HG03457 (cell line): ENCODE measurements around the gene ZNF367.

ENCODE experiments used
- ATAC-seq: cut with Tn5 transposase; IDR thresholded peaks from one replicate; pipeline ENCODE4 v1.9.1; 2021; ENCODE audit warnings: moderate number of reproducible peaks; ENCODE audit not compliant: unreplicated experiment

Gene ZNF367

GRCh38 chr9:96418083-96418919 is at the start of gene ZNF367:
TSS of gene ZNF367 (minus strand) at chr9:96418370. CDS start at chr9:96418032, 338 bp downstream.
- peak; percentile 51 for ATAC-seq

GRCh38 chr9:96467784-96468183 is 49.6 kb upstream of the ZNF367 start:
- no peak for ATAC-seq

- ATAC-seq = no peak
Measured at GRCh38 chr9:96464426-96464825, 46.3 kb upstream of the ZNF367 start.

GRCh38 chr9:96462541-96462940 is 44.4 kb upstream of the ZNF367 start:
- no peak for ATAC-seq

DNA sequence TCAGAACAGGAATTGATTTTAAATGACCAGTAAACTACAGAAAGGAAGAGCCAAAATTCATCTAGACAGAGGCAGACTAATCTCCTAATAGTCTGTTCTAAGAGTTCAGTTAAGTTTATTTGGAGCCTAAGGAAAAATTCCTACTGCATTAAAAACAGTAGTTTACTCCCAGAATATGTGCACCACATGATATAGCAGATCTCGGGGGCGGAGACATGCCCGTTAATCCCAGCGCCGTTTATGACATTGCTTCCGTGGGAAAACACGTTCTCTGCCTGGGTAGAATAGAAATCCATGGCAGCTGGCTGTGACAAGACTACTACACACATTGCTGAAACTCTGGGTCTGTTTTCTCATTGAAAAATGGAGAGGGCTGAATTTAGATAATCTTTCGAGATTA is 43.2 kb upstream of the ZNF367 start:
- ATAC-seq = no peak

GRCh38 chr9:96460882-96461281 is 42.7 kb upstream of the ZNF367 start:
- no peak for ATAC-seq

GRCh38 chr9:96460470-96460869 is 42.3 kb upstream of the ZNF367 start:
- ATAC-seq = no peak

DNA sequence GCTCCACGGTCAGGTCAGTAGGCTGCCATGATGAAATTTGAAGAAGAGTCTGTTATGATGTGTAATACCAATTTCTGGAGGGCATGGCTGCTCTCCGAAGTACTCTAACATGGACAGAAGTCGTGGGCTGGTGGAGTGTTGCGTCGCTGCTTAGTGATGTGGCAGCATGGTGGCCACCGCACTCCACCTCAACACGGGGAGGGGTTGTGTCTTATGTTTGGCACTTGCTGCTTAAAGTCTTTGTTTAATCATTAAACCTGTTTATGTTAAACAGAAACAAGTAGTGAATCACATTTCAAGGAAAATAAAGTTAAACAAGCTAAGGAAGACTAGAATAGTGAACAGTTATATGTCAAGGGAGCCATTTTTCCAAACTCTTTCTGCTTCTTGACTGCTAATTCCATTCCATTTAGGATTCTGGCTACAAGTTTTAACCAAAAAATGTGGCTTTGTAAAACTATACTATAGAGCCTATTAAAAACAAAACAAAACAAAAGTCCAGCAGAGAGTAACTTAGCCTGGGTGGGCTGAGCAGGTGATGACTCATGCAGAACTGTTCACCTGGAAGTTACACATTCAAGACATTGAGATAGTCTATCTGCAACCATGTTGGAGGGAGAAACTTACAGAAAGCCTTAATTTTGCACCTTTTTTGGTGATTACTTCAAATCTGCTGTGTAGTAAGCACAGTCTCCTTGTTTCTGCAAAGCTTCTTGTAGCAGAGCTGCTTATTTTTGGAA is 41.3 kb upstream of the ZNF367 start:
- no peak for ATAC-seq

- no peak for ATAC-seq
Measured at GRCh38 chr9:96458226-96458625, 40.1 kb upstream of the ZNF367 start.

GRCh38 chr9:96457266-96457665 is 39.1 kb upstream of the ZNF367 start:
- no peak for ATAC-seq

DNA sequence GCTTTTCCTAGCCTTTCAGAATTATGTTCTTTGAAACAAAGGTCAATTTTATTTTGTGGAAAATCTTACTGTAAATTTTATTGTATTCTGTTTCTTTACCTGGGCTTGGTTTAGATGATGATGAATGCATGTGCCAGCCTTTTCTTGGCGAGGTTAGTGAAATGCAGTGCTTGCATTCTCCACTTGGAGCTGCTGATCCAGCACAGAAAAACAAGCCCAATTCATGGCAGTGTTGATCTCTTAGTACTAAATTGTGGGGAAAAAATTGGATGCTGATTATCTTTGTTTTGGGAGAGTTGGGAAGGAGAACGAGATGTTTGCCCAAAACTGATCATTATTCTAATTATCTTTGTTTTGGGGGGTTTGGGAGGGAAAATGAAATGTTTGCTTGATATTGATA is 35.5 kb upstream of the ZNF367 start:
- ATAC-seq = no peak

DNA sequence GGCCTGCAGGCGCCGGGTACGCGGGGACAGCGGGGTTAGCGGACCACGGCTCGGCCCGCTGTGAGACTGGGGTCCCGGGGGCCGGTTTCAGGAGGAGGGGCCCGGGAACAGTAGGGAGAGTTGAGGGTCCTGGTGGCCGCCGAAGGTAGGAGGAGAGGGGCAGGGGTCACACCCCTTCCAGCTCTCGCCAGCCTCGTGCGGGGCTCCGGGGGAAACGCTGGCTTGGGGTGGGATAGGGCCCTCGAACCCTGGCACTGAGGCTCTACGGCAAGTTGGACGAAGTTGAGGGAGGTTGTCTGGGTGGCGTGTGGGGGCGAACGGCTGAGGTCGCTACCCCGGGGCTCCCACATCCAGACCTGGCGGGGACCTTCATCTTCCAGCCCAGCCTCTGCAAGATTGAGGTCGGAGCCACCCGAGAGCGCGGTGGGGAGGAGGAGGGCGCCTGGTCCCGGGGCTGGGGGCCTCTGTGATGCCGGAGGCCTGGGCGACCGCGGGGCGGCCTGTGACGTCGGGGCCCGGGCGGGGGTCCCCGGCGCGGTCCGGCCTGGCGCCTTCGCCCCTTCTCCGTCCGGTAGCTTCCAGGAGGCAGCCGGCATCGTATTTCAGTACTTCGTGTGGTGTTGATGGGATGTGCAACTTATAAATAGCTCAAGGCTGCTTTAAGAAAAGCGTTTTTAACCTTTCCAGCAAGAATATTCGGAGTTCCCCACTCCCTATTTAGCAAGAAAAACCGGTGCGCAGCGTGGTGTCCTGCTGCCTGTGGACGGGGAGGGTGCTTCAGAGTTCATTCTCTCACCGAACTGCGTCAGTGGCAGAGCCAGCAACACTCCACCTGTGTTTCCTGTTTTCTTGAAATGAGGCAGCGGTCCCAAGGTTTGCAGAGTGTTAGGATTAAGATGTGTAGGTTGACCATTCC is 32.7 kb upstream of the ZNF367 start:
- no peak for ATAC-seq

GRCh38 chr9:96449845-96450612 is 31.9 kb upstream of the ZNF367 start, which contains the start of gene HABP4:
TSS of gene HABP4 (plus strand) at chr9:96450169. CDS start at chr9:96450280, 111 bp downstream.
- peak; percentile 89 for ATAC-seq

DNA sequence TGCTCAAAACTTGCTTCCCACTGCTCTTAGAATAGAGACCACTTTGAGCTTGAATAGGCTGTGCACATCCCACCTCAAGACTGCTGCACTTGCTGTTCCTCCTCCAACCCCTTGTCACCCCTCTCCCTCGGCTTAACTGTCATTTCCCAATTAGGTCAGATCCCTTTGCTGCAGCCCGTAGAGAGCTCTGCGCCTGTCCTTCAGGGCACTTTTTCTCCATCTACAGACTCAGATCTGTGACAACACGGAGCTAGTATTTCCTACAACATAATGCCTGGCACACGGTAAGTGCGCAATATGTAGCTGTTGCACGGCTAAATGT is 31.3 kb upstream of the ZNF367 start:
- peak; percentile 7 for ATAC-seq

GRCh38 chr9:96448546-96449170 is 30.5 kb upstream of the ZNF367 start:
- no peak for ATAC-seq

- no peak for ATAC-seq
Measured at GRCh38 chr9:96447406-96447805, 29.2 kb upstream of the ZNF367 start.

GRCh38 chr9:96442491-96442890 is 24.3 kb upstream of the ZNF367 start:
- ATAC-seq = no peak

DNA sequence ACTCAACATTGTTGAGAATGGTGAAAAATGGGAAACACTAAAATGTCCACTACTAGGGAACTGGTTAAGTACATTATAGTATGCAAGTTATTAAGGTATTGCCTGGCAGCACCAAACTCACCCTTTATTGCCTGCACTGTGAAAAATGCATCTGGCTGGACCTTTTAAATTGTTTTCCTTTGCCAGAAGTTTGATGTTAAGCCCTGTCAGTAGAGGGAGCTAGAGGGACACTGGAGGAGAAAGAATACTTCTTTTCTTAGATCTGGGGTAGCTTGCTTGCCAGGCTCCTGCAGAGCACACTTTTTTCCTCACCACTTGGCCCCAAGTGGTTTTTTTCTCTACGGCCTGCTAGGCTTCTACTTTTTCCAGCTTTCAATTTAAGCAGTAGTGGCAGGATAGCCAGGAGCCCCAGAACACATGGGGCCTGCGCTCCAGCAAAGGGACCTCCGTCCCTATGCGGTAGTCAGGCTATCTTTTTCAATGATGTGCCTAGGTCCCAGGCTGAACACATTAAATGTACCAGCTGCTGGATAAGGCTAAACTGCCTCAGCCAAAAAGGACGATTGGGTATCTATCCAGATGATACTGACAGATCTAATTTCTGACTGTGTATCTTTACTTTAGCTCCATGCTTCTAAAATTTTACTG is 23.8 kb upstream of the ZNF367 start:
- no peak for ATAC-seq

GRCh38 chr9:96440671-96441199 is 22.6 kb upstream of the ZNF367 start:
- ATAC-seq = no peak
